ENCODE data around the gene CHI3L2.

DNA sequence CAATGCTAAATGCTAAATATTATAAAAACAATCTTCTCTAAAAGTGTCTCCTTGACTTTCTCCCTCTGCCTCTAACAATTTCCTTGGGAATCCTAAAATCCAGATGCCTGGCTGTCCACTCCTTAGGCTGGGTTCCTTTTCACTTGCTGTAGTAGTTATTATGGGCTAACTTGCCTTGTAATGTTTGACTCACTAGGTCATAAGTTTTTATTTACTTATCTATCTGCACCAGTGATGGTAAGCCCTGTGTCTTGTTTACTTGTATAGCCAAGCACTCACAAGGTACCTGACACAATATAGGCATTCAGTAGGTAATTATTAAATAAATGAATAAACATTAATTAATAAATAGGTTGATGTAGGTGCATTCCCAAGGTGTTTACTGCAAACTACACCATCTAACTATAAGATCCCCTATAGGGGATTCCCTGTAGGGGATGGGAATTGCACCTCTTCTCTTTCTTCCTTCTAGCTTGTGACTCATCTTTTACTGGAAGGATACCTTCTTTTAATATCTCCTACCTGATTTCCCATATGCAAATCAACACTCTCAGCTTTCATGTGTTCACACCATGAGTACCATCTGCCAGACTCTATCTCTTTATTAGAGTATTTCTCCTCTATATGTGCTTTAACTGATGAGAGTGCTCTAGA, 48.4 kb downstream of the CHI3L2 start:
- TF ChIP-seq, protein P1, sequence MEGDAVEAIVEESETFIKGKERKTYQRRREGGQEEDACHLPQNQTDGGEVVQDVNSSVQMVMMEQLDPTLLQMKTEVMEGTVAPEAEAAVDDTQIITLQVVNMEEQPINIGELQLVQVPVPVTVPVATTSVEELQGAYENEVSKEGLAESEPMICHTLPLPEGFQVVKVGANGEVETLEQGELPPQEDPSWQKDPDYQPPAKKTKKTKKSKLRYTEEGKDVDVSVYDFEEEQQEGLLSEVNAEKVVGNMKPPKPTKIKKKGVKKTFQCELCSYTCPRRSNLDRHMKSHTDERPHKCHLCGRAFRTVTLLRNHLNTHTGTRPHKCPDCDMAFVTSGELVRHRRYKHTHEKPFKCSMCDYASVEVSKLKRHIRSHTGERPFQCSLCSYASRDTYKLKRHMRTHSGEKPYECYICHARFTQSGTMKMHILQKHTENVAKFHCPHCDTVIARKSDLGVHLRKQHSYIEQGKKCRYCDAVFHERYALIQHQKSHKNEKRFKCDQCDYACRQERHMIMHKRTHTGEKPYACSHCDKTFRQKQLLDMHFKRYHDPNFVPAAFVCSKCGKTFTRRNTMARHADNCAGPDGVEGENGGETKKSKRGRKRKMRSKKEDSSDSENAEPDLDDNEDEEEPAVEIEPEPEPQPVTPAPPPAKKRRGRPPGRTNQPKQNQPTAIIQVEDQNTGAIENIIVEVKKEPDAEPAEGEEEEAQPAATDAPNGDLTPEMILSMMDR (IDR thresholded peaks at IDR 0.05) = no peak
- TF ChIP-seq POLR2A (IDR thresholded peaks at IDR 0.05) (no peak), POLR2AphosphoS5 (IDR thresholded peaks at IDR 0.05; ENCODE audit: insufficient read depth in 1 of 2, low read depth in 1 of 2) (no peak)
